GM12878 (cell line): ENCODE results near the gene DEFB116. TPM values are rescaled to one million over a fixed set of nuclear protein-coding genes. Genes with fewer than 3 reads are reported as not detected.

Experiments
- ATAC-seq: fragments of 200-7000 bp; cut with Tn5 transposase; 3 replicates; pipeline ENCODE4 v1.9.1; 2020; ENCODE audit warnings: mild to moderate bottlenecking, moderate library complexity
- BruUV-seq: library from RNA; stranded (reverse); fragments of 400-500 nt; replicated peaks from 2 replicates; lab custom pipeline; 2021; lab: Mats Ljungman, UMichigan
- CTCF ChIA-PET: fragments of 300-600 bp; sonication (Branson Sonifier 250); formaldehyde crosslinking; extraction: SDS; loops from one replicate; lab custom pipeline; 2021; ENCODE audit warnings: inconsistent platforms; lab: Yijun Ruan, JAX
- POLR2A ChIA-PET: fragments of 350-600 bp; formaldehyde crosslinking; extraction: SDS; loops from one replicate; lab custom pipeline; 2021; ENCODE audit warnings: inconsistent platforms; lab: Charles Lee
- RAD21 ChIA-PET: fragments of 300-600 bp; sonication (Branson Sonifier 250); formaldehyde crosslinking; loops from one replicate; lab custom pipeline; 2023; ENCODE audit warnings: antibody characterized with exemption; ENCODE audit not compliant: unreplicated experiment; lab: Charles Lee
- SMC1A ChIA-PET: fragments of 300-600 bp; sonication (Branson Sonifier 250); formaldehyde crosslinking; loops from one replicate; lab custom pipeline; 2023; ENCODE audit not compliant: unreplicated experiment, uncharacterized antibody; lab: Charles Lee
- DNase-seq: peaks from one replicate; pipeline ENCODE4 v3.0.0-alpha.2; 2011; ENCODE audit warnings: low read depth, low spot score
- FAIRE-seq: peaks from 3 replicates; lab custom pipeline; 2011; peaks lifted over from hg19 to GRCh38; lab: Jason Lieb, UNC
- H2AFZ ChIP-seq: 2 replicates; pipeline ENCODE4 v1.6.0; 2011; ENCODE audit warnings: low read depth, low read length, control low read depth; ENCODE audit not compliant: control insufficient read depth
- H3K27ac ChIP-seq: 2 replicates; pipeline ENCODE4 v1.5.1; 2011; ENCODE audit warnings: control low read depth; ENCODE audit not compliant: control insufficient read depth, insufficient read depth
- H3K27me3 ChIP-seq, 2 experiments: replicated peaks in 1 of 2; 2 replicates each; pipeline versions ENCODE4 v1.6.0 to v1.6.1; 2011; ENCODE audit warnings: low read length in 1 of 2; ENCODE audit not compliant: control insufficient read depth in 2 of 2, insufficient read depth in 2 of 2
- H3K36me3 ChIP-seq, 2 experiments: 2 replicates each; pipeline ENCODE4 v1.5.1; 2011; ENCODE audit warnings: low read length in 1 of 2; ENCODE audit not compliant: control insufficient read depth in 2 of 2, insufficient read depth in 2 of 2
- H3K4me1 ChIP-seq: 2 replicates; pipeline ENCODE4 v1.6.1; 2011; ENCODE audit warnings: mild to moderate bottlenecking, low read length, moderate library complexity, mixed read lengths; ENCODE audit not compliant: control insufficient read depth, insufficient read depth
- H3K4me2 ChIP-seq: 2 replicates; pipeline ENCODE4 v1.6.0; 2011; ENCODE audit warnings: control low read depth; ENCODE audit not compliant: control insufficient read depth, insufficient read depth
- H3K4me3 ChIP-seq: fragments of 200-600 bp; sonication (generic); 2 replicates; pipeline ENCODE4 v1.5.1; 2016
- H3K79me2 ChIP-seq: 2 replicates; pipeline ENCODE4 v1.6.0; 2011; ENCODE audit warnings: low read length; ENCODE audit not compliant: control insufficient read depth, insufficient read depth
- H3K9ac ChIP-seq: 2 replicates; pipeline ENCODE4 v1.8.0; 2011; ENCODE audit warnings: low read length, control low read depth, mixed read lengths; ENCODE audit not compliant: control insufficient read depth, insufficient read depth
- H3K9me3 ChIP-seq: replicated peaks from 3 replicates; pipeline ENCODE4 v1.5.1; 2011; ENCODE audit warnings: mild to moderate bottlenecking, low read length; ENCODE audit not compliant: control insufficient read depth, insufficient read depth
- H4K20me1 ChIP-seq: 2 replicates; pipeline ENCODE4 v1.6.0; 2011; ENCODE audit not compliant: control insufficient read depth, insufficient read depth
- CHD4 ChIP-seq: fragments of 200-600 bp; sonication (generic); IDR thresholded peaks from 2 replicates; pipeline ENCODE4 v1.6.1; 2016; ENCODE audit warnings: mild to moderate bottlenecking
- WRNIP1 ChIP-seq: IDR thresholded peaks from 2 replicates; pipeline ENCODE4 v1.6.1; 2011; ENCODE audit warnings: low read depth, low read length, improper control_type of control experiment, borderline replicate concordance
- WGBS: methylation state at CpG from one replicate; pipeline ENCODE4 v1.1.6; 2016; ENCODE audit warnings: low lambda C conversion rate; ENCODE audit not compliant: insufficient replicate concordance, insufficient coverage; ENCODE audit errors: missing lambda C conversion rate; 5-methylcytosine and 5-hydroxymethylcytosine counted together
- in situ Hi-C: fragments of 300-500 bp; cut with MboI; formaldehyde crosslinking; loops from 9 replicates; pipeline ENCODE4 v1.14.3; 2018; ENCODE audit warnings: mixed read lengths
- intact Hi-C: fragments of 100-400 bp; cut with micrococcal nuclease; formaldehyde crosslinking; loops from one replicate; pipeline ENCODE4 v1.14.2; 2022; ENCODE audit not compliant: unreplicated experiment
- polyA plus RNA-seq, 11 experiments: library from polyadenylated mRNA; depleted of rRNA in 4 of 11; unstranded in 6 of 11; stranded (reverse) in 5 of 11; fragments of >200 nt; fragmentation: Nextera tagmentation in 4 of 11; fragmentation: Illumina TruSeq in 1 of 11; extraction: Ambion mirVana in 4 of 11; extraction: Trizol in 1 of 11; gene quantifications; 1 replicate in 1 of 11; 2 replicates in 10 of 11; pipeline versions ENCODE4 v1.2.1 to v1.2.3, GENCODE V29; 2011 to 2016; ENCODE audit warnings: inconsistent platforms in 2 of 11, missing spikeins in 2 of 11, low read depth in 1 of 11
- small RNA-seq: library from RNA; depleted of rRNA; stranded (forward); fragments of <200 nt; gene quantifications from one replicate; pipeline ENCODE3, GENCODE V24; 2014
- total RNA-seq, 4 experiments: library from RNA; depleted of rRNA in 3 of 4; stranded (reverse); fragments of >200 nt in 3 of 4; fragmentation: Illumina TruSeq in 1 of 4; extraction: Trizol in 1 of 4; gene quantifications; 2 replicates each; pipeline versions ENCODE4 v1.2.1 to v1.2.3, GENCODE V29; 2013 to 2021
- TF ChIP-seq, protein P1 (sequence below): fragments of 450-650 bp; conservative IDR thresholded peaks from 2 replicates; pipeline ENCODE4 v1.6.1; 2017; ENCODE audit warnings: mild to moderate bottlenecking, moderate library complexity

Gene DEFB116
- total and polyA plus RNA-seq, 10 of the 15 experiments (the other 5 are each of a cell fraction or from before 2014, with no cell fraction given): not detected

DNA sequence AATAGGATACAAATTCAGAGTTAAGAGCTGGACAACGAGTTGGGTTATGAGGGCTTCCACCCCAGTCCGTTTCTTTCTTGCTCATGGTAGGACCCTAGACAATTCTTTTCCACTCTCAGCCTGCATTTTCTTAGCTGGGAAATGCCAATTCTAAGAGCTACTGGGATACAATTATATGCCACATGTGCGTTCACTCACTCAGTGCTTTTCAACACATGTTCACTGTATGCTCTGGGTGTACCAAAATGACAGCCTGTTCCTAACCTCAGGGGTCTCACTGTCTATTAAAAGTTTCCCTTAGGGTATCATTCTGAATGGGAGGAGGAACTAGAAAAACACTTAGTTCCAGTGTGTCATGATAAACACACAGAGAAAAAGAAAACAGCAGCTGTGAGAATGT, 51.4 kb downstream of the DEFB116 start:
- Histone ChIP-seq H3K9ac (no peak overlapping the region), H3K4me2 (no peak overlapping the region), H3K9me3 (no peaks in the 10 kb centered on the region), H4K20me1 (no peaks in the 10 kb centered on the region), H3K36me3 (no peaks in the 10 kb centered on the region), H3K27ac (no peak overlapping the region), H2AFZ (no peak overlapping the region), H3K4me1 (no peaks in the 10 kb centered on the region), H3K79me2 (no peaks in the 10 kb centered on the region), H3K4me3 (no peak overlapping the region), H3K27me3 (no peaks in the 10 kb centered on the region)
- ChIA-PET RAD21 (no interaction called here), CTCF (no interaction called here), POLR2A (no interaction called here), SMC1A (no interaction called here)
- intact Hi-C loops (no loop called here), in situ Hi-C loops (no loop called here)
- no TSS peak for BruUV-seq
- 22% methylated on average over 3 of the region's 3 CpGs for WGBS
- DNase-seq (no peak), ATAC-seq (no peak), FAIRE-seq (no peak)
- TF ChIP-seq CHD4 (no peak), WRNIP1 (no peak)
- TF ChIP-seq, protein P1, sequence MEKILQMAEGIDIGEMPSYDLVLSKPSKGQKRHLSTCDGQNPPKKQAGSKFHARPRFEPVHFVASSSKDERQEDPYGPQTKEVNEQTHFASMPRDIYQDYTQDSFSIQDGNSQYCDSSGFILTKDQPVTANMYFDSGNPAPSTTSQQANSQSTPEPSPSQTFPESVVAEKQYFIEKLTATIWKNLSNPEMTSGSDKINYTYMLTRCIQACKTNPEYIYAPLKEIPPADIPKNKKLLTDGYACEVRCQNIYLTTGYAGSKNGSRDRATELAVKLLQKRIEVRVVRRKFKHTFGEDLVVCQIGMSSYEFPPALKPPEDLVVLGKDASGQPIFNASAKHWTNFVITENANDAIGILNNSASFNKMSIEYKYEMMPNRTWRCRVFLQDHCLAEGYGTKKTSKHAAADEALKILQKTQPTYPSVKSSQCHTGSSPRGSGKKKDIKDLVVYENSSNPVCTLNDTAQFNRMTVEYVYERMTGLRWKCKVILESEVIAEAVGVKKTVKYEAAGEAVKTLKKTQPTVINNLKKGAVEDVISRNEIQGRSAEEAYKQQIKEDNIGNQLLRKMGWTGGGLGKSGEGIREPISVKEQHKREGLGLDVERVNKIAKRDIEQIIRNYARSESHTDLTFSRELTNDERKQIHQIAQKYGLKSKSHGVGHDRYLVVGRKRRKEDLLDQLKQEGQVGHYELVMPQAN: no peak

Small RNAs within 50 kb of the gene (small RNA-seq; reads per million reads assigned to genes)
- gene RNA5SP480: not detected

Other genes with a start within 250 kb of the DEFB116 start
Only the 7 nearest of the 8 such genes appear.
- not detected in 2 replicates for gene DEFB115, start 50.9 kb downstream of the DEFB116 start, total RNA-seq (2014; rRNA removed)
- gene DEFB115, start 50.9 kb downstream of the DEFB116 start, total RNA-seq (2014; rRNA removed; fragmentation: Illumina TruSeq; extraction: Trizol): not detected in 2 replicates
- gene DEFB115, start 50.9 kb downstream of the DEFB116 start, total RNA-seq (2021): not detected in 2 replicates
- not detected in 2 replicates for gene DEFB115, start 50.9 kb downstream of the DEFB116 start, polyA plus RNA-seq (2011; rRNA removed)
- gene DEFB115, start 50.9 kb downstream of the DEFB116 start, polyA plus RNA-seq (2014; fragmentation: Illumina TruSeq; extraction: Trizol): not detected in 2 replicates
- gene DEFB115, start 50.9 kb downstream of the DEFB116 start, polyA plus RNA-seq (2014; fragmentation: Nextera tagmentation; extraction: Ambion mirVana): not detected
- gene DEFB115, start 50.9 kb downstream of the DEFB116 start, polyA plus RNA-seq (2014; rRNA removed): not detected in 2 replicates
- gene DEFB115, start 50.9 kb downstream of the DEFB116 start, polyA plus RNA-seq (2016; fragmentation: Nextera tagmentation; extraction: Ambion mirVana): not detected
- gene DEFB118, start 60.0 kb upstream of the DEFB116 start, total RNA-seq (2014; rRNA removed): not detected in 2 replicates
- not detected in 2 replicates for gene DEFB118, start 60.0 kb upstream of the DEFB116 start, total RNA-seq (2014; rRNA removed; fragmentation: Illumina TruSeq; extraction: Trizol)
- gene DEFB118, start 60.0 kb upstream of the DEFB116 start, total RNA-seq (2021): not detected in 2 replicates
- gene DEFB118, start 60.0 kb upstream of the DEFB116 start, polyA plus RNA-seq (2011; rRNA removed): not detected in 2 replicates
- not detected in 2 replicates for gene DEFB118, start 60.0 kb upstream of the DEFB116 start, polyA plus RNA-seq (2014; fragmentation: Illumina TruSeq; extraction: Trizol)
- gene DEFB118, start 60.0 kb upstream of the DEFB116 start, polyA plus RNA-seq (2014; fragmentation: Nextera tagmentation; extraction: Ambion mirVana): not detected
- not detected in 2 replicates for gene DEFB118, start 60.0 kb upstream of the DEFB116 start, polyA plus RNA-seq (2014; rRNA removed)
- not detected for gene DEFB118, start 60.0 kb upstream of the DEFB116 start, polyA plus RNA-seq (2016; fragmentation: Nextera tagmentation; extraction: Ambion mirVana)
- not detected in 2 replicates for gene DEFB119, start 82.0 kb upstream of the DEFB116 start, total RNA-seq (2014; rRNA removed)
- gene DEFB119, start 82.0 kb upstream of the DEFB116 start, total RNA-seq (2014; rRNA removed; fragmentation: Illumina TruSeq; extraction: Trizol): not detected in 2 replicates
- not detected in 2 replicates for gene DEFB119, start 82.0 kb upstream of the DEFB116 start, total RNA-seq (2021)
- not detected in 2 replicates for gene DEFB119, start 82.0 kb upstream of the DEFB116 start, polyA plus RNA-seq (2011; rRNA removed)
- not detected in 2 replicates for gene DEFB119, start 82.0 kb upstream of the DEFB116 start, polyA plus RNA-seq (2014; fragmentation: Illumina TruSeq; extraction: Trizol)
- not detected for gene DEFB119, start 82.0 kb upstream of the DEFB116 start, polyA plus RNA-seq (2014; fragmentation: Nextera tagmentation; extraction: Ambion mirVana)
- gene DEFB119, start 82.0 kb upstream of the DEFB116 start, polyA plus RNA-seq (2014; rRNA removed): not detected in 2 replicates
- gene DEFB119, start 82.0 kb upstream of the DEFB116 start, polyA plus RNA-seq (2016; fragmentation: Nextera tagmentation; extraction: Ambion mirVana): not detected
- gene DEFB121, start 97.6 kb upstream of the DEFB116 start, total RNA-seq (2014; rRNA removed): not detected in 2 replicates
- not detected in 2 replicates for gene DEFB121, start 97.6 kb upstream of the DEFB116 start, total RNA-seq (2014; rRNA removed; fragmentation: Illumina TruSeq; extraction: Trizol)
- not detected in 2 replicates for gene DEFB121, start 97.6 kb upstream of the DEFB116 start, total RNA-seq (2021)
- not detected in 2 replicates for gene DEFB121, start 97.6 kb upstream of the DEFB116 start, polyA plus RNA-seq (2011; rRNA removed)
- gene DEFB121, start 97.6 kb upstream of the DEFB116 start, polyA plus RNA-seq (2014; fragmentation: Illumina TruSeq; extraction: Trizol): not detected in 2 replicates
- not detected for gene DEFB121, start 97.6 kb upstream of the DEFB116 start, polyA plus RNA-seq (2014; fragmentation: Nextera tagmentation; extraction: Ambion mirVana)
- gene DEFB121, start 97.6 kb upstream of the DEFB116 start, polyA plus RNA-seq (2014; rRNA removed): not detected in 2 replicates
- not detected for gene DEFB121, start 97.6 kb upstream of the DEFB116 start, polyA plus RNA-seq (2016; fragmentation: Nextera tagmentation; extraction: Ambion mirVana)
- not detected in 2 replicates for gene DEFB123, start 132.0 kb upstream of the DEFB116 start, total RNA-seq (2014; rRNA removed)
- gene DEFB123, start 132.0 kb upstream of the DEFB116 start, total RNA-seq (2014; rRNA removed; fragmentation: Illumina TruSeq; extraction: Trizol): not detected in 2 replicates
- gene DEFB123, start 132.0 kb upstream of the DEFB116 start, total RNA-seq (2021): not detected in 2 replicates
- gene DEFB123, start 132.0 kb upstream of the DEFB116 start, polyA plus RNA-seq (2011; rRNA removed): not detected in 2 replicates
- gene DEFB123, start 132.0 kb upstream of the DEFB116 start, polyA plus RNA-seq (2014; fragmentation: Illumina TruSeq; extraction: Trizol): not detected in 2 replicates
- not detected for gene DEFB123, start 132.0 kb upstream of the DEFB116 start, polyA plus RNA-seq (2014; fragmentation: Nextera tagmentation; extraction: Ambion mirVana)
- gene DEFB123, start 132.0 kb upstream of the DEFB116 start, polyA plus RNA-seq (2014; rRNA removed): not detected in 2 replicates
- gene DEFB123, start 132.0 kb upstream of the DEFB116 start, polyA plus RNA-seq (2016; fragmentation: Nextera tagmentation; extraction: Ambion mirVana): not detected
- not detected in 2 replicates for gene DEFB124, start 166.5 kb upstream of the DEFB116 start, total RNA-seq (2014; rRNA removed)
- not detected in 2 replicates for gene DEFB124, start 166.5 kb upstream of the DEFB116 start, total RNA-seq (2014; rRNA removed; fragmentation: Illumina TruSeq; extraction: Trizol)
- not detected in 2 replicates for gene DEFB124, start 166.5 kb upstream of the DEFB116 start, total RNA-seq (2021)
- gene DEFB124, start 166.5 kb upstream of the DEFB116 start, polyA plus RNA-seq (2011; rRNA removed): not detected in 2 replicates
- not detected in 2 replicates for gene DEFB124, start 166.5 kb upstream of the DEFB116 start, polyA plus RNA-seq (2014; fragmentation: Illumina TruSeq; extraction: Trizol)
- not detected for gene DEFB124, start 166.5 kb upstream of the DEFB116 start, polyA plus RNA-seq (2014; fragmentation: Nextera tagmentation; extraction: Ambion mirVana)
- not detected in 2 replicates for gene DEFB124, start 166.5 kb upstream of the DEFB116 start, polyA plus RNA-seq (2014; rRNA removed)
- not detected for gene DEFB124, start 166.5 kb upstream of the DEFB116 start, polyA plus RNA-seq (2016; fragmentation: Nextera tagmentation; extraction: Ambion mirVana)
- gene REM1, start 166.7 kb upstream of the DEFB116 start, total RNA-seq (2014; rRNA removed): not detected in 2 replicates
- gene REM1, start 166.7 kb upstream of the DEFB116 start, total RNA-seq (2014; rRNA removed; fragmentation: Illumina TruSeq; extraction: Trizol): not detected in 2 replicates
- gene REM1, start 166.7 kb upstream of the DEFB116 start, total RNA-seq (2021): not detected in 2 replicates
- gene REM1, start 166.7 kb upstream of the DEFB116 start, polyA plus RNA-seq (2011; rRNA removed): not detected in 2 replicates
- gene REM1, start 166.7 kb upstream of the DEFB116 start, polyA plus RNA-seq (2014; fragmentation: Illumina TruSeq; extraction: Trizol): not detected in 2 replicates
- not detected for gene REM1, start 166.7 kb upstream of the DEFB116 start, polyA plus RNA-seq (2014; fragmentation: Nextera tagmentation; extraction: Ambion mirVana)
- gene REM1, start 166.7 kb upstream of the DEFB116 start, polyA plus RNA-seq (2014; rRNA removed): not detected in 2 replicates
- gene REM1, start 166.7 kb upstream of the DEFB116 start, polyA plus RNA-seq (2016; fragmentation: Nextera tagmentation; extraction: Ambion mirVana): not detected